ENCODE data around the gene PLEKHM1.

Gene PLEKHM1

GRCh38 chr17:45410144-45411091 lies 80.1 kb downstream of the PLEKHM1 start:
- ATAC-seq: no peak
- TF ChIP-seq ZNF565 (CRISPR knock-in tag; conservative IDR thresholded peaks at IDR 0.05; ENCODE audit: low read depth): no peak
- TF ChIP-seq BACH2 (CRISPR knock-in tag; IDR thresholded peaks at IDR 0.05; ENCODE audit: borderline replicate concordance): no peak
- no peak for TF ChIP-seq ZNF8 (CRISPR knock-in tag; IDR thresholded peaks at IDR 0.05)
- TF ChIP-seq ZC3H10 (CRISPR knock-in tag; IDR thresholded peaks at IDR 0.05): no peak
- no peak for TF ChIP-seq RARB (CRISPR knock-in tag; IDR thresholded peaks at IDR 0.05)
- no peak for TF ChIP-seq TSHZ2 (CRISPR knock-in tag; IDR thresholded peaks at IDR 0.05)
- no peak for TF ChIP-seq ESRRG (CRISPR knock-in tag; IDR thresholded peaks at IDR 0.05)
- TF ChIP-seq ISL1 (CRISPR knock-in tag; IDR thresholded peaks at IDR 0.05): no peak
- TF ChIP-seq ARNTL (CRISPR knock-in tag; IDR thresholded peaks at IDR 0.05; ENCODE audit: borderline replicate concordance, low read depth): no peak
- TF ChIP-seq ZFP30 (CRISPR knock-in tag; IDR thresholded peaks at IDR 0.05): no peak
- TF ChIP-seq PPARA (CRISPR knock-in tag; IDR thresholded peaks at IDR 0.05; ENCODE audit: borderline replicate concordance): no peak
- no peak for TF ChIP-seq ZNF70 (CRISPR knock-in tag; IDR thresholded peaks at IDR 0.05)
- no peak for TF ChIP-seq POU6F1 (CRISPR knock-in tag; IDR thresholded peaks at IDR 0.05; ENCODE audit: borderline replicate concordance, low read depth)
- TF ChIP-seq ZFP3 (CRISPR knock-in tag; IDR thresholded peaks at IDR 0.05): no peak

- no peak for ATAC-seq
- no peak for TF ChIP-seq TSHZ2 (CRISPR knock-in tag; IDR thresholded peaks at IDR 0.05)
- TF ChIP-seq ZNF70 (CRISPR knock-in tag; IDR thresholded peaks at IDR 0.05): no peak
- no peak for TF ChIP-seq ISL1 (CRISPR knock-in tag; IDR thresholded peaks at IDR 0.05)
- no peak for TF ChIP-seq ESRRG (CRISPR knock-in tag; IDR thresholded peaks at IDR 0.05)
- TF ChIP-seq ARNTL (CRISPR knock-in tag; IDR thresholded peaks at IDR 0.05; ENCODE audit: borderline replicate concordance, low read depth): no peak
- no peak for TF ChIP-seq PPARA (CRISPR knock-in tag; IDR thresholded peaks at IDR 0.05; ENCODE audit: borderline replicate concordance)
- no peak for TF ChIP-seq ZNF565 (CRISPR knock-in tag; conservative IDR thresholded peaks at IDR 0.05; ENCODE audit: low read depth)
- TF ChIP-seq, protein P1, sequence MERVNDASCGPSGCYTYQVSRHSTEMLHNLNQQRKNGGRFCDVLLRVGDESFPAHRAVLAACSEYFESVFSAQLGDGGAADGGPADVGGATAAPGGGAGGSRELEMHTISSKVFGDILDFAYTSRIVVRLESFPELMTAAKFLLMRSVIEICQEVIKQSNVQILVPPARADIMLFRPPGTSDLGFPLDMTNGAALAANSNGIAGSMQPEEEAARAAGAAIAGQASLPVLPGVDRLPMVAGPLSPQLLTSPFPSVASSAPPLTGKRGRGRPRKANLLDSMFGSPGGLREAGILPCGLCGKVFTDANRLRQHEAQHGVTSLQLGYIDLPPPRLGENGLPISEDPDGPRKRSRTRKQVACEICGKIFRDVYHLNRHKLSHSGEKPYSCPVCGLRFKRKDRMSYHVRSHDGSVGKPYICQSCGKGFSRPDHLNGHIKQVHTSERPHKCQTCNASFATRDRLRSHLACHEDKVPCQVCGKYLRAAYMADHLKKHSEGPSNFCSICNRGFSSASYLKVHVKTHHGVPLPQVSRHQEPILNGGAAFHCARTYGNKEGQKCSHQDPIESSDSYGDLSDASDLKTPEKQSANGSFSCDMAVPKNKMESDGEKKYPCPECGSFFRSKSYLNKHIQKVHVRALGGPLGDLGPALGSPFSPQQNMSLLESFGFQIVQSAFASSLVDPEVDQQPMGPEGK (CRISPR knock-in tag; IDR thresholded peaks at IDR 0.05; ENCODE audit: borderline replicate concordance): no peak
- TF ChIP-seq, protein P2, sequence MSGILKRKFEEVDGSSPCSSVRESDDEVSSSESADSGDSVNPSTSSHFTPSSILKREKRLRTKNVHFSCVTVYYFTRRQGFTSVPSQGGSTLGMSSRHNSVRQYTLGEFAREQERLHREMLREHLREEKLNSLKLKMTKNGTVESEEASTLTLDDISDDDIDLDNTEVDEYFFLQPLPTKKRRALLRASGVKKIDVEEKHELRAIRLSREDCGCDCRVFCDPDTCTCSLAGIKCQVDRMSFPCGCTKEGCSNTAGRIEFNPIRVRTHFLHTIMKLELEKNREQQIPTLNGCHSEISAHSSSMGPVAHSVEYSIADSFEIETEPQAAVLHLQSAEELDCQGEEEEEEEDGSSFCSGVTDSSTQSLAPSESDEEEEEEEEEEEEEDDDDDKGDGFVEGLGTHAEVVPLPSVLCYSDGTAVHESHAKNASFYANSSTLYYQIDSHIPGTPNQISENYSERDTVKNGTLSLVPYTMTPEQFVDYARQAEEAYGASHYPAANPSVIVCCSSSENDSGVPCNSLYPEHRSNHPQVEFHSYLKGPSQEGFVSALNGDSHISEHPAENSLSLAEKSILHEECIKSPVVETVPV (CRISPR knock-in tag; IDR thresholded peaks at IDR 0.05): no peak
- no peak for TF ChIP-seq CSDC2 (CRISPR knock-in tag; IDR thresholded peaks at IDR 0.05)
- no peak for TF ChIP-seq ZNF8 (CRISPR knock-in tag; IDR thresholded peaks at IDR 0.05)
- no peak for TF ChIP-seq ZC3H10 (CRISPR knock-in tag; IDR thresholded peaks at IDR 0.05)
- TF ChIP-seq ZFP30 (CRISPR knock-in tag; IDR thresholded peaks at IDR 0.05): no peak
- no peak for TF ChIP-seq OSR1 (CRISPR knock-in tag; IDR thresholded peaks at IDR 0.05)
- TF ChIP-seq POU6F1 (CRISPR knock-in tag; IDR thresholded peaks at IDR 0.05; ENCODE audit: borderline replicate concordance, low read depth): no peak
- no peak for TF ChIP-seq ZFP3 (CRISPR knock-in tag; IDR thresholded peaks at IDR 0.05)
- TF ChIP-seq TCF4 (CRISPR knock-in tag; IDR thresholded peaks at IDR 0.05; ENCODE audit: borderline replicate concordance): no peak
These were observed 80.9 kb downstream of the PLEKHM1 start for GRCh38 chr17:45409659-45410076.
